Endothelial cell of umbilical vein (primary cell): ENCODE measurements around the gene LDLRAD4. TPM values are rescaled to one million over a fixed set of nuclear protein-coding genes. Genes with fewer than 3 reads are reported as not detected.

Experiments used
- BruUV-seq: library from RNA; stranded (reverse); fragments of 400-500 nt; replicated peaks from 2 replicates; lab custom pipeline; 2021; lab: Mats Ljungman, UMichigan
- CTCF ChIA-PET: fragments of 300-600, 350-600 bp; sonication (Branson Sonifier 250); formaldehyde crosslinking; loops from one replicate; lab custom pipeline; 2021; ENCODE audit warnings: antibody characterized with exemption, inconsistent platforms; lab: Charles Lee
- POLR2A ChIA-PET: fragments of 300-600, 350-600 bp; sonication (Branson Sonifier 250); formaldehyde crosslinking; loops from one replicate; lab custom pipeline; 2021; ENCODE audit warnings: antibody characterized with exemption, inconsistent platforms; lab: Charles Lee
- DNase-seq: peaks from one replicate; pipeline ENCODE4 v3.0.0-alpha.2; 2011; ENCODE audit warnings: low read depth, low spot score
- FAIRE-seq: peaks from 2 replicates; lab custom pipeline; 2011; peaks lifted over from hg19 to GRCh38; lab: Jason Lieb, UNC
- H2AFZ ChIP-seq: 2 replicates; pipeline ENCODE4 v1.6.0; 2012; ENCODE audit warnings: low read depth, low read length, control low read depth, inconsistent platforms
- H3K27ac ChIP-seq: 2 replicates; pipeline ENCODE4 v1.5.1; 2011; ENCODE audit warnings: low read depth, mild to moderate bottlenecking, control low read depth, low read length, moderate library complexity; ENCODE audit not compliant: insufficient read depth
- H3K27me3 ChIP-seq, 2 experiments: 2 replicates each; pipeline versions ENCODE4 v1.6.0 to v1.6.1; 2011; ENCODE audit warnings: low read length in 2 of 2, mixed read lengths in 1 of 2; ENCODE audit not compliant: control insufficient read depth in 2 of 2, insufficient read depth in 2 of 2
- H3K36me3 ChIP-seq, 2 experiments: 2 replicates in 1 of 2; 3 replicates in 1 of 2; pipeline ENCODE4 v1.5.1; 2011; ENCODE audit warnings: low read length in 2 of 2, mild to moderate bottlenecking in 1 of 2, moderate library complexity in 1 of 2; ENCODE audit not compliant: control insufficient read depth in 2 of 2, insufficient read depth in 2 of 2; ENCODE audit errors: extremely low read depth in 1 of 2
- H3K4me1 ChIP-seq: 3 replicates; pipeline ENCODE4 v1.5.1; 2011; ENCODE audit warnings: mild to moderate bottlenecking, low read length; ENCODE audit not compliant: control insufficient read depth, insufficient read depth; ENCODE audit errors: extremely low read depth
- H3K4me2 ChIP-seq: 2 replicates; pipeline ENCODE4 v1.6.1; 2011; ENCODE audit warnings: low read length, control low read depth, mixed read lengths; ENCODE audit not compliant: insufficient read depth
- H3K4me3 ChIP-seq, 3 experiments: fragments of 200-600 bp in 1 of 3; sonication (generic), shearing (Covaris generic) in 1 of 3; replicated peaks in 1 of 3; 2 replicates each; pipeline ENCODE4 v1.5.1; 2011 to 2016; ENCODE audit warnings: control low read depth in 3 of 3, low read length in 3 of 3, mild to moderate bottlenecking in 2 of 3, inconsistent platforms in 1 of 3, low read depth in 1 of 3, moderate library complexity in 1 of 3; ENCODE audit not compliant: insufficient read depth in 1 of 3
- H3K79me2 ChIP-seq: 2 replicates; pipeline ENCODE4 v1.6.0; 2012; ENCODE audit warnings: low read length, inconsistent platforms; ENCODE audit not compliant: control insufficient read depth, insufficient read depth
- H3K9ac ChIP-seq: replicated peaks from 2 replicates; pipeline ENCODE3; 2011; ENCODE audit warnings: low read length, control low read depth; ENCODE audit not compliant: insufficient read depth; ENCODE audit errors: extremely low read depth
- H3K9me1 ChIP-seq: replicated peaks from 3 replicates; pipeline ENCODE4 v1.6.0; 2011; ENCODE audit warnings: mild to moderate bottlenecking, low read length; ENCODE audit not compliant: control insufficient read depth, insufficient read depth; ENCODE audit errors: extremely low read depth
- H3K9me3 ChIP-seq: replicated peaks from 2 replicates; pipeline ENCODE4 v1.5.1; 2012; ENCODE audit warnings: low read length, inconsistent platforms; ENCODE audit not compliant: control insufficient read depth, insufficient read depth
- H4K20me1 ChIP-seq: replicated peaks from 2 replicates; pipeline ENCODE3; 2011; ENCODE audit warnings: mild to moderate bottlenecking, low read length; ENCODE audit not compliant: control insufficient read depth, insufficient read depth; ENCODE audit errors: extremely low read depth
- EZH2 ChIP-seq: IDR thresholded peaks from 2 replicates; pipeline ENCODE4 v1.6.1; 2012; ENCODE audit warnings: borderline replicate concordance, low read depth, mild to moderate bottlenecking, moderate library complexity, low read length, inconsistent platforms; ENCODE audit not compliant: severe bottlenecking
- FOS ChIP-seq: IDR thresholded peaks from 2 replicates; pipeline ENCODE4 v1.6.1; 2011; ENCODE audit warnings: mild to moderate bottlenecking, low read length, moderate library complexity, borderline replicate concordance; ENCODE audit not compliant: insufficient read depth
- GATA2 ChIP-seq: IDR thresholded peaks from 2 replicates; pipeline ENCODE4 v1.7.0; 2011; ENCODE audit warnings: low read depth, mild to moderate bottlenecking, moderate library complexity, mixed read lengths, low read length; ENCODE audit not compliant: insufficient read length, insufficient read depth
- JUN ChIP-seq: IDR thresholded peaks from 2 replicates; pipeline ENCODE4 v1.6.1; 2011; ENCODE audit warnings: borderline replicate concordance, low read depth; ENCODE audit not compliant: insufficient read length, insufficient read depth
- MAX ChIP-seq: IDR thresholded peaks from 2 replicates; pipeline ENCODE4 v1.6.1; 2011; ENCODE audit not compliant: insufficient read depth, insufficient read length
- MYC ChIP-seq: IDR thresholded peaks from one replicate; pipeline ENCODE4 v1.6.1; 2011; ENCODE audit warnings: mild to moderate bottlenecking, low read depth, low read length
- POLR2A ChIP-seq: IDR thresholded peaks from 2 replicates; pipeline ENCODE4 v1.6.1; 2012; ENCODE audit warnings: low read depth, mild to moderate bottlenecking, control low read depth, low read length
- POLR2AphosphoS5 ChIP-seq: IDR thresholded peaks from 2 replicates; pipeline ENCODE4 v1.6.1; 2012; ENCODE audit warnings: low read depth, mild to moderate bottlenecking, control low read depth, low read length, moderate library complexity; ENCODE audit not compliant: insufficient read depth
- dilution Hi-C: fragments of 300-500 bp; cut with MboI; formaldehyde crosslinking; loops from one replicate; pipeline ENCODE4 v1.15.0; 2019; ENCODE audit warnings: low sequenced_read_pairs; ENCODE audit not compliant: extremely low pct_ligation_motif_present
- intact Hi-C: fragments of 100-400 bp; cut with micrococcal nuclease; formaldehyde crosslinking; loops from one replicate; pipeline ENCODE4 v1.10.0; 2022
- polyA plus RNA-seq, 4 experiments: library from polyadenylated mRNA; depleted of rRNA in 3 of 4; stranded (reverse) in 3 of 4; unstranded in 1 of 4; fragments of >200 nt; gene quantifications; 2 replicates each; pipeline versions ENCODE4 v1.2.1 to v1.2.3, GENCODE V29; 2011 to 2012; ENCODE audit warnings: missing spikeins in 1 of 4
- total RNA-seq: library from RNA; stranded (reverse); gene quantifications from 2 replicates; pipeline ENCODE4 v1.2.3, GENCODE V29; 2021
- TF ChIP-seq, protein P1 (sequence below), 2 donors: IDR thresholded peaks; 1 replicate in 1 of 2; 2 replicates in 1 of 2; pipeline ENCODE4 v1.5.1; 2011; ENCODE audit warnings: low read length in 2 of 2, mild to moderate bottlenecking in 2 of 2, moderate library complexity in 2 of 2, control low read depth in 1 of 2, inconsistent platforms in 1 of 2, low read depth in 1 of 2; ENCODE audit not compliant: insufficient read depth in 1 of 2; ENCODE audit errors: extremely low read depth in 1 of 2

LDLRAD4 gene
- total and polyA plus RNA-seq, 2 donors (not counting 3 experiments of a cell fraction or from before 2014, with no cell fraction given), result 5.2 to 6.5 TPM

- H3K36me3 ChIP-seq, result no peaks in the 10 kb centered on the region
- no peak for TF ChIP-seq POLR2AphosphoS5
- TF ChIP-seq MAX, result no peak
- TF ChIP-seq FOS, result no peak
- TF ChIP-seq GATA2, result no peak
- no peak for TF ChIP-seq POLR2A
- TF ChIP-seq MYC, result no peak
- TF ChIP-seq JUN, result no peak
- TF ChIP-seq EZH2, result no peak
- TF ChIP-seq, protein P1, sequence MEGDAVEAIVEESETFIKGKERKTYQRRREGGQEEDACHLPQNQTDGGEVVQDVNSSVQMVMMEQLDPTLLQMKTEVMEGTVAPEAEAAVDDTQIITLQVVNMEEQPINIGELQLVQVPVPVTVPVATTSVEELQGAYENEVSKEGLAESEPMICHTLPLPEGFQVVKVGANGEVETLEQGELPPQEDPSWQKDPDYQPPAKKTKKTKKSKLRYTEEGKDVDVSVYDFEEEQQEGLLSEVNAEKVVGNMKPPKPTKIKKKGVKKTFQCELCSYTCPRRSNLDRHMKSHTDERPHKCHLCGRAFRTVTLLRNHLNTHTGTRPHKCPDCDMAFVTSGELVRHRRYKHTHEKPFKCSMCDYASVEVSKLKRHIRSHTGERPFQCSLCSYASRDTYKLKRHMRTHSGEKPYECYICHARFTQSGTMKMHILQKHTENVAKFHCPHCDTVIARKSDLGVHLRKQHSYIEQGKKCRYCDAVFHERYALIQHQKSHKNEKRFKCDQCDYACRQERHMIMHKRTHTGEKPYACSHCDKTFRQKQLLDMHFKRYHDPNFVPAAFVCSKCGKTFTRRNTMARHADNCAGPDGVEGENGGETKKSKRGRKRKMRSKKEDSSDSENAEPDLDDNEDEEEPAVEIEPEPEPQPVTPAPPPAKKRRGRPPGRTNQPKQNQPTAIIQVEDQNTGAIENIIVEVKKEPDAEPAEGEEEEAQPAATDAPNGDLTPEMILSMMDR (IDR thresholded peaks at IDR 0.05; ENCODE audit: extremely low read depth in 1 of 2, insufficient read depth in 1 of 2, low read depth in 1 of 2, low read length in 2 of 2), result no peak
- no peak overlapping the region for H2AFZ ChIP-seq
- no peak for DNase-seq
- H3K9ac ChIP-seq, result no peak overlapping the region
- ChIA-PET POLR2A (no interaction called here), CTCF (no interaction called here)
- H3K9me1 ChIP-seq, result no peaks in the 10 kb centered on the region
- BruUV-seq, result no TSS peak
- H4K20me1 ChIP-seq, result no peaks in the 10 kb centered on the region
- H3K4me3 ChIP-seq, result no peak overlapping the region
- H3K27ac ChIP-seq, result no peak overlapping the region
- no peak for FAIRE-seq
- no peaks in the 10 kb centered on the region for H3K27me3 ChIP-seq
- dilution Hi-C loops (no loop called here), intact Hi-C loops (no loop called here)
- no peaks in the 10 kb centered on the region for H3K9me3 ChIP-seq
- H3K4me2 ChIP-seq, result no peak overlapping the region
- no peaks in the 10 kb centered on the region for H3K79me2 ChIP-seq
- no peaks in the 10 kb centered on the region for H3K4me1 ChIP-seq
Measured at GRCh38 chr18:13320096-13320495, 101.5 kb downstream of the LDLRAD4 start.
